ENCODE measurements around the gene SAMD4A.

DNA sequence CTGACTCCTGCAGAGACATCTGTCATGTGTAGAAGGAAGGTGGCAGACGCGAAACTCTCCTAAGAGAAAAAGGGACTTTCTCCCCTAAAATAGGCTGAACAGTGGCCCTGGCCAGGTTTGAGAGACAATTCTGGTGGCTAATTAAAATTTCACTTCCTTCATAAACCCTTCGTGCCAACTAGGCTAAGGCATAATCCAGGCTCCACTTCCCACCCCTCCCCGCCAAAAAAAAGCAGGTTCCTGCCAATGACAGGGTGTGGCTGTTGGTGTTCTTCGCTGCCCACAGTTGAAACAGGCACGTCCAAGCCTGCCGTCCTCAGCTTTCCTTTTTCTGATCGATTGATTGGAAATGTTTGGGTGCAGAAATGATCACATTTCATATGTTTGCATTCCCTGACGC lies 191.1 kb downstream of the SAMD4A start:
- TF ChIP-seq, protein P1, sequence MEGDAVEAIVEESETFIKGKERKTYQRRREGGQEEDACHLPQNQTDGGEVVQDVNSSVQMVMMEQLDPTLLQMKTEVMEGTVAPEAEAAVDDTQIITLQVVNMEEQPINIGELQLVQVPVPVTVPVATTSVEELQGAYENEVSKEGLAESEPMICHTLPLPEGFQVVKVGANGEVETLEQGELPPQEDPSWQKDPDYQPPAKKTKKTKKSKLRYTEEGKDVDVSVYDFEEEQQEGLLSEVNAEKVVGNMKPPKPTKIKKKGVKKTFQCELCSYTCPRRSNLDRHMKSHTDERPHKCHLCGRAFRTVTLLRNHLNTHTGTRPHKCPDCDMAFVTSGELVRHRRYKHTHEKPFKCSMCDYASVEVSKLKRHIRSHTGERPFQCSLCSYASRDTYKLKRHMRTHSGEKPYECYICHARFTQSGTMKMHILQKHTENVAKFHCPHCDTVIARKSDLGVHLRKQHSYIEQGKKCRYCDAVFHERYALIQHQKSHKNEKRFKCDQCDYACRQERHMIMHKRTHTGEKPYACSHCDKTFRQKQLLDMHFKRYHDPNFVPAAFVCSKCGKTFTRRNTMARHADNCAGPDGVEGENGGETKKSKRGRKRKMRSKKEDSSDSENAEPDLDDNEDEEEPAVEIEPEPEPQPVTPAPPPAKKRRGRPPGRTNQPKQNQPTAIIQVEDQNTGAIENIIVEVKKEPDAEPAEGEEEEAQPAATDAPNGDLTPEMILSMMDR (IDR thresholded peaks at IDR 0.05): no peak
- TF ChIP-seq POLR2AphosphoS5 (IDR thresholded peaks at IDR 0.05): no peak
